ENCODE data around the gene REXO4. TPM values are rescaled to one million over a fixed set of nuclear protein-coding genes. Genes with fewer than 3 reads are reported as not detected.

REXO4 gene
- total and polyA plus RNA-seq, 8 donors: 16.9 to 29.1 (median 27.6) TPM

DNA sequence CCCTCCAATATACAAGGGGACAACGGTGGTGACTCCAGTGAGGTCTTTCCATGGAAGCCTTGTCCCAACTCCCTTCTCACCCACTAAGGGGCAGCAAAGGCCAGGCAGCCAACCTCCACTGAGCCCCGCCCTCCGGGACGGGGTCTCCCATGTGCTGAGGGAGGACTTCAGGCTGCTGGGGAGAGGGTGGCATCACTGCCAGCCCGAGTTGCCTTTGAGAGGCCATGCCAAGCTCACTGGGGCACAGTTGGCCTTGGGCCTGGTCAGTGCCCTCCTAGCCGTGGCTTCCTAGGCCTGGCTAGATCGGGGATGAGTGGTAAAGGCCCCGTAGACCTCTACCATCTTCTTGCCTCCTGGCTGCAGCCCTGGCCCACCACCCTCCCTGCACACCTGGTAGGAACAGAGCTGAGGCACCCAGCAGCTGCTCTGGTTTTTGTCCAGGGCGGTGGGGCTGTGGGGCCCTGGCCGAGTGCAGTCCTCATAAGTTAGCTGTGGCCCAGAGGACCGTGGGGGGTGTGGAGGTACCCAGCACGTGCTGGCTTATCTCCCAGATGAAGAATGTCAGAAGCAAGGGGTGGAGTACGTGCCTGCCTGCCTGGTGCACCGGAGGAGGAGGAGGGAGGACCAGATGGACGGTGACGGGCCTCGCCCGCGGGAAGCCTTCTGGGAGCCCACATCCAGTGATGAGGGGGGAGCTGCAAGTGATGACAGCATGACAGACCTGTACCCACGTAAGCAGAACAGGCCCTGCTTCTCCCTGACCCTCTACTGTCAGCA is 58.2 kb downstream of the REXO4 start:
- Histone ChIP-seq H3K27me3 (no peaks in the 10 kb centered on the region), H3K4me3 (no peak overlapping the region), H3K9me3 (no peaks in the 10 kb centered on the region), H3K4me1 (peaks cover 20 to 37% of the 10 kb centered on the region in 2 donors), H3K27ac (no peak overlapping the region), H3K36me3 (peaks cover 0 to 54% of the 10 kb centered on the region in 2 donors)
- no peak for ATAC-seq
- intact Hi-C loops (cut with DNase I): no loop called here
- DNase-seq: peak in 1 of 4 donors; percentile 65
- TF ChIP-seq, protein P1, sequence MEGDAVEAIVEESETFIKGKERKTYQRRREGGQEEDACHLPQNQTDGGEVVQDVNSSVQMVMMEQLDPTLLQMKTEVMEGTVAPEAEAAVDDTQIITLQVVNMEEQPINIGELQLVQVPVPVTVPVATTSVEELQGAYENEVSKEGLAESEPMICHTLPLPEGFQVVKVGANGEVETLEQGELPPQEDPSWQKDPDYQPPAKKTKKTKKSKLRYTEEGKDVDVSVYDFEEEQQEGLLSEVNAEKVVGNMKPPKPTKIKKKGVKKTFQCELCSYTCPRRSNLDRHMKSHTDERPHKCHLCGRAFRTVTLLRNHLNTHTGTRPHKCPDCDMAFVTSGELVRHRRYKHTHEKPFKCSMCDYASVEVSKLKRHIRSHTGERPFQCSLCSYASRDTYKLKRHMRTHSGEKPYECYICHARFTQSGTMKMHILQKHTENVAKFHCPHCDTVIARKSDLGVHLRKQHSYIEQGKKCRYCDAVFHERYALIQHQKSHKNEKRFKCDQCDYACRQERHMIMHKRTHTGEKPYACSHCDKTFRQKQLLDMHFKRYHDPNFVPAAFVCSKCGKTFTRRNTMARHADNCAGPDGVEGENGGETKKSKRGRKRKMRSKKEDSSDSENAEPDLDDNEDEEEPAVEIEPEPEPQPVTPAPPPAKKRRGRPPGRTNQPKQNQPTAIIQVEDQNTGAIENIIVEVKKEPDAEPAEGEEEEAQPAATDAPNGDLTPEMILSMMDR (IDR thresholded peaks at IDR 0.05): no peak

DNA sequence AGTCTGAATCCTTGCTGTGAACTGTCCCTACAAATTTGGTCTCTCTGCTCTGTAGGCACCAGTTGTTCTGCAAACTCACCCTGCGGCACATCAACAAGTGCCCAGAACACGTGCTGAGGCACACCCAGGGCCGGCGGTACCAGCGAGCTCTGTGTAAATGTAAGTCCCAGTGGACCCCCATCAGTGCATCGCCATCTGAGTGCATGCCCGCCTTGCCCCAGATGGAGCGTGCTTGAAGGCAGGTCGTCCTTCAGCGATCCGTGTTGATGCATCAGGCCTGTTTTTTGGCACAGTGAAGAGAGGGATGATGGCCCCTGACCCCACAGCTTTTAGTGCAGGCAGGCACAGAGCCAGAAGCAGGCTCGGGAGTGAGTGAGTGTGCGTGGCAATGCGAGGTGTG is 60.2 kb downstream of the REXO4 start:
- Histone ChIP-seq H3K4me1 (peaks cover 20 to 39% of the 10 kb centered on the region in 2 donors), H3K36me3 (peaks cover 0 to 48% of the 10 kb centered on the region in 2 donors), H3K9me3 (no peaks in the 10 kb centered on the region), H3K4me3 (peak overlapping the region in 1 of 2 donors; percentile 87), H3K27me3 (no peaks in the 10 kb centered on the region), H3K27ac (no peak overlapping the region)
- DNase-seq: peak in 1 of 4 donors; percentile 65
- no peak for ATAC-seq
- intact Hi-C loops (cut with DNase I): no loop called here
- TF ChIP-seq, protein P1 (IDR thresholded peaks at IDR 0.05): no peak

GRCh38 chr9:133356391-133357091 is 61.3 kb downstream of the REXO4 start, which contains the start of the genes SURF1 and SURF2:
Gene SURF1 (minus strand): TSS chr9:133356487. CDS start chr9:133356453, 34 bp downstream.
Gene SURF2 (plus strand): TSS chr9:133356550. CDS start chr9:133356593, 43 bp downstream.
- Histone ChIP-seq H3K36me3 (peaks cover 0 to 48% of the 10 kb centered on the region in 2 donors), H3K27me3 (no peaks in the 10 kb centered on the region), H3K9me3 (no peaks in the 10 kb centered on the region), H3K27ac (peak within 1 kb of the TSS; percentile 33 to 84), H3K4me1 (peaks cover 20 to 39% of the 10 kb centered on the region in 2 donors), H3K4me3 (peak within 1 kb of the TSS; percentile 74 to 87)
- DNase-seq (peak; percentile 73 to 99 (median 88)), ATAC-seq (peak; percentile 95)
- TF ChIP-seq, protein P1 (IDR thresholded peaks at IDR 0.05): no peak
- intact Hi-C loops (cut with DNase I): no loop called here

Other genes with a start within 250 kb of the REXO4 start
- not detected for gene OBP2B, start 208.8 kb downstream of the REXO4 start, total RNA-seq
- not detected for gene OBP2B, start 208.8 kb downstream of the REXO4 start, polyA plus RNA-seq (ENCODE audit: insufficient read length in 6 of 6)
- 1 to 10 TPM; 5.7 to 7.9 TPM for gene ABO, start 142.8 kb downstream of the REXO4 start, total RNA-seq
- 1 to 10 TPM; 2.6 to 6.3 (median 4.3) TPM for gene ABO, start 142.8 kb downstream of the REXO4 start, polyA plus RNA-seq (ENCODE audit: insufficient read length in 6 of 6)
- 10 to 100 TPM; 10.9 to 16.7 TPM for gene SURF6, start 81.8 kb downstream of the REXO4 start, total RNA-seq
- 10 to 100 TPM; 25.6 to 31.4 (median 26.6) TPM for gene SURF6, start 81.8 kb downstream of the REXO4 start, polyA plus RNA-seq (ENCODE audit: insufficient read length in 6 of 6)
- gene MED22, start 69.9 kb downstream of the REXO4 start, total RNA-seq: 10 to 100 TPM; 21.8 to 29.2 TPM
- 10 to 100 TPM; 23.2 to 28.2 (median 26.3) TPM for gene MED22, start 69.9 kb downstream of the REXO4 start, polyA plus RNA-seq (ENCODE audit: insufficient read length in 6 of 6)
- gene RPL7A, start 69.8 kb downstream of the REXO4 start, total RNA-seq: 1,000 to 10,000 TPM; 1,624 to 1,706 TPM
- 1,000 to 10,000 TPM; 2,858 to 3,322 (median 3,107) TPM for gene RPL7A, start 69.8 kb downstream of the REXO4 start, polyA plus RNA-seq (ENCODE audit: insufficient read length in 6 of 6)
- 10 to 100 TPM; 40.4 to 46.1 TPM for gene SURF1, start 61.5 kb downstream of the REXO4 start, total RNA-seq
- 10 to 100 TPM; 27.9 to 35.2 (median 30.2) TPM for gene SURF1, start 61.5 kb downstream of the REXO4 start, polyA plus RNA-seq (ENCODE audit: insufficient read length in 6 of 6)
- gene SURF2, start 61.5 kb downstream of the REXO4 start, total RNA-seq: 10 to 100 TPM; 11.8 to 16.2 TPM
- 10 to 100 TPM; 14.9 to 23.0 (median 16.8) TPM for gene SURF2, start 61.5 kb downstream of the REXO4 start, polyA plus RNA-seq (ENCODE audit: insufficient read length in 6 of 6)
- gene SURF4, start 42.0 kb downstream of the REXO4 start, total RNA-seq: 100 to 1,000 TPM; 232 to 252 TPM
- gene SURF4, start 42.0 kb downstream of the REXO4 start, polyA plus RNA-seq (ENCODE audit: insufficient read length in 6 of 6): 100 to 1,000 TPM; 117 to 155 (median 122) TPM
- under 1 TPM; 0.82 to 0.99 TPM for gene STKLD1, start 41.6 kb downstream of the REXO4 start, total RNA-seq
- gene STKLD1, start 41.6 kb downstream of the REXO4 start, polyA plus RNA-seq (ENCODE audit: insufficient read length in 6 of 6): 1 to 10 TPM; 3.0 to 6.1 (median 3.6) TPM
- 1 to 10 TPM; 1.2 to 4.1 TPM for gene ADAMTS13, start 4.4 kb upstream of the REXO4 start, total RNA-seq
- gene ADAMTS13, start 4.4 kb upstream of the REXO4 start, polyA plus RNA-seq (ENCODE audit: insufficient read length in 6 of 6): 10 to 100 TPM in 1 of 6 donors, 1 to 10 TPM in 5; 5.9 to 11.1 (median 8.4) TPM
- gene CACFD1, start 42.0 kb upstream of the REXO4 start, total RNA-seq: 10 to 100 TPM; 26.2 to 48.4 TPM
- 10 to 100 TPM; 17.7 to 31.2 (median 25.4) TPM for gene CACFD1, start 42.0 kb upstream of the REXO4 start, polyA plus RNA-seq (ENCODE audit: insufficient read length in 6 of 6)
- 10 to 100 TPM in 1 of 2 donors, 1 to 10 TPM in 1; 7.8 to 22.4 TPM for gene SLC2A6, start 61.1 kb upstream of the REXO4 start, total RNA-seq
- gene SLC2A6, start 61.1 kb upstream of the REXO4 start, polyA plus RNA-seq (ENCODE audit: insufficient read length in 6 of 6): 1 to 10 TPM; 1.9 to 5.4 (median 2.6) TPM
- not detected for gene MYMK, start 106.9 kb upstream of the REXO4 start, total RNA-seq
- not detected for gene MYMK, start 106.9 kb upstream of the REXO4 start, polyA plus RNA-seq (ENCODE audit: insufficient read length in 6 of 6)
- 10 to 100 TPM; 17.3 to 18.5 TPM for gene ADAMTSL2, start 116.7 kb upstream of the REXO4 start, total RNA-seq
- gene ADAMTSL2, start 116.7 kb upstream of the REXO4 start, polyA plus RNA-seq (ENCODE audit: insufficient read length in 6 of 6): 10 to 100 TPM in 4 of 6 donors, 1 to 10 TPM in 2; 8.0 to 18.3 (median 10.6) TPM
- gene FAM163B, start 191.4 kb upstream of the REXO4 start, total RNA-seq: under 1 TPM in 1 of 2 donors, not detected in 1; 0.23 TPM
- gene FAM163B, start 191.4 kb upstream of the REXO4 start, polyA plus RNA-seq (ENCODE audit: insufficient read length in 6 of 6): 1 to 10 TPM in 5 of 6 donors, under 1 TPM in 1; 0.61 to 2.7 (median 1.7) TPM
- under 1 TPM; 0.08 to 0.23 TPM for gene DBH, start 218.4 kb upstream of the REXO4 start, total RNA-seq
- gene DBH, start 218.4 kb upstream of the REXO4 start, polyA plus RNA-seq (ENCODE audit: insufficient read length in 6 of 6): 1 to 10 TPM; 1.2 to 2.2 (median 1.4) TPM